Stomach (tissue), 4 donors: ENCODE data around the gene ZNF222.

Experiments used
- CTCF ChIP-seq, 7 experiments: fragments of 450-650 bp in 4 of 7; fragments of 200-600 bp in 3 of 7; sonication (generic) in 3 of 7; IDR thresholded peaks; one replicate each; pipeline ENCODE4 v1.5.1; 2016 to 2019; ENCODE audit warnings: antibody characterized with exemption in 7 of 7, control low read depth in 2 of 7, mild to moderate bottlenecking in 1 of 7
- EP300 ChIP-seq: sonication (generic); formaldehyde crosslinking; IDR thresholded peaks from one replicate; pipeline ENCODE4 v1.6.1; 2017; ENCODE audit warnings: antibody characterized with exemption

GRCh38 chr19:44010468-44010867 lies 14.7 kb upstream of the ZNF222 start:
- no peak for TF ChIP-seq CTCF (IDR thresholded peaks at IDR 0.05)
- no peak for TF ChIP-seq EP300
